Measurements from ENCODE around the gene MLC1. TPM values are rescaled to one million over a fixed set of nuclear protein-coding genes. Genes with fewer than 3 reads are reported as not detected.

MLC1 gene
- total and polyA plus RNA-seq, 4 donors = 0.65 to 2.6 (median 0.77) TPM

DNA sequence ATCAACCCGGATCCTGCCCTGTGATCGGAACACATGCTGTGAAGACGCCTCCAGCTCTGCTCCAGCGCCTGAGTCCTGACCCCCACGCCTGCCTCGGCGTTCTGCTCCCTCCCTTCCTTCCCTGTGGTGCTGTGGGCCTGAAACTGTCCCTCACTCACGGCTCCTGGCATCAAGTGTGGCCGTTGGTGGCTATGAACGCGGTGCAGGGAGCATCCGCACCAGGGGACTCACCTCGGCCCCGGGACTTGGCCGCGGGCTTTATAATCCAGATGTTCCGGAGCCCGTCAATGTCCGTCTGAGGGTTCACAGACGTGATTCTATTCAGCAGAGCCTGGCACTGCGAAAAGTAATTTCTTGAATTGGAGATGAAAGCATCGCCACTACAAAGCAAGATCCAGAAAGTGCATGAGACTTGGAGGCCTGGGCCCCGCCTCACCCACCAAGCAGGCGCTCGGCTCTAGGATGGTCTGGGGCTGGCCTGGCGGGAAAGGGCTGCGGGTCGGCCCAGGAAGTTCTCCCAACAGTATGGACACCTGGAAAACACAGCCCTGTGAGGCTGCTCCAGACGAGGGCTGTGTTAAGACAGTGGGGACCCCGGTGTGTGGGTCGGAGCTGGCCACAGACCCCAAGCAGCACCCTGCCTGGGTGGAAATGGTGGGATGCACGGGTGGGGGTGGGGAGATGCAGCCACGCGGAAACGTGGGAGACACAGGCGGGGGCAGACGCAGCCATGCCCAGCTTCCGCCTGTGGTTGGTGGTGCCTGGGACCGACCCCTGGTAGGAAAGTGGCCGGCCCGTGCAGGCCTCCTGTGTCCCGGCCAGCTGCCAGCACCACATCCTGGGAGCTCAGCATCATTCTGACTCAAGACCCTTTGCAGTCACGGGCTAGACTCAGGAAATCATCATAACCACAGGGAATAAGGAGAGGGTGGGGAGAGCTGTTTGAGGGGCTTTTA is 50.8 kb downstream of the MLC1 start:
- no peak overlapping the region for H3K4me3 ChIP-seq
- no peak for TF ChIP-seq CTCF (IDR thresholded peaks at IDR 0.05; ENCODE audit: control extremely low read depth, extremely low read depth)
- no peaks in the 10 kb centered on the region for H3K27me3 ChIP-seq (ENCODE audit: control insufficient read depth in 3 of 3, insufficient read depth in 3 of 3, low read length in 2 of 3)
- no peak overlapping the region for H3K9ac ChIP-seq (ENCODE audit: insufficient read depth in 1 of 2, low read length in 2 of 2)
- ATAC-seq (ENCODE audit: insufficient read depth, low FRiP score) (no peak), DNase-seq (no peak)
- no peaks in the 10 kb centered on the region for H3K36me3 ChIP-seq (ENCODE audit: control insufficient read depth in 4 of 4, insufficient read depth in 4 of 4, low read length in 4 of 4)
- no peak overlapping the region for H3K27ac ChIP-seq (ENCODE audit: low read depth in 1 of 2, low read length in 1 of 2)
- no peaks in the 10 kb centered on the region for H3K4me1 ChIP-seq (ENCODE audit: control insufficient read depth in 5 of 5, insufficient read depth in 5 of 5, low read length in 5 of 5)
- WGBS, 2 donors = 73 to 86% methylated on average over 43 of the region's 43 CpGs
- H3K9me3 ChIP-seq (ENCODE audit: control insufficient read depth in 4 of 4, insufficient read depth in 3 of 4, low read length in 3 of 4) = peaks cover 0 to 6% (median under 1%) of the 10 kb centered on the region in 4 donors

GRCh38 chr22:50032941-50033601 is 52.2 kb downstream of the MLC1 start:
- Histone ChIP-seq H3K4me1 (ENCODE audit: control insufficient read depth in 5 of 5, insufficient read depth in 5 of 5, low read length in 5 of 5) (no peaks in the 10 kb centered on the region), H3K9me3 (ENCODE audit: control insufficient read depth in 4 of 4, insufficient read depth in 3 of 4, low read length in 3 of 4) (peaks cover 0 to 6% (median 0%) of the 10 kb centered on the region in 4 donors), H3K27ac (ENCODE audit: low read depth in 1 of 2, low read length in 1 of 2) (no peak overlapping the region), H3K27me3 (ENCODE audit: control insufficient read depth in 3 of 3, insufficient read depth in 3 of 3, low read length in 2 of 3) (no peaks in the 10 kb centered on the region), H3K9ac (ENCODE audit: insufficient read depth in 1 of 2, low read length in 2 of 2) (no peak overlapping the region), H3K4me3 (no peak overlapping the region), H3K36me3 (ENCODE audit: control insufficient read depth in 4 of 4, insufficient read depth in 4 of 4, low read length in 4 of 4) (no peaks in the 10 kb centered on the region)
- 90 to 94% methylated on average over 23 of the region's 23 CpGs for WGBS, 2 donors
- DNase-seq (no peak), ATAC-seq (ENCODE audit: insufficient read depth, low FRiP score) (no peak)
- TF ChIP-seq CTCF (IDR thresholded peaks at IDR 0.05; ENCODE audit: control extremely low read depth, extremely low read depth) = no peak

DNA sequence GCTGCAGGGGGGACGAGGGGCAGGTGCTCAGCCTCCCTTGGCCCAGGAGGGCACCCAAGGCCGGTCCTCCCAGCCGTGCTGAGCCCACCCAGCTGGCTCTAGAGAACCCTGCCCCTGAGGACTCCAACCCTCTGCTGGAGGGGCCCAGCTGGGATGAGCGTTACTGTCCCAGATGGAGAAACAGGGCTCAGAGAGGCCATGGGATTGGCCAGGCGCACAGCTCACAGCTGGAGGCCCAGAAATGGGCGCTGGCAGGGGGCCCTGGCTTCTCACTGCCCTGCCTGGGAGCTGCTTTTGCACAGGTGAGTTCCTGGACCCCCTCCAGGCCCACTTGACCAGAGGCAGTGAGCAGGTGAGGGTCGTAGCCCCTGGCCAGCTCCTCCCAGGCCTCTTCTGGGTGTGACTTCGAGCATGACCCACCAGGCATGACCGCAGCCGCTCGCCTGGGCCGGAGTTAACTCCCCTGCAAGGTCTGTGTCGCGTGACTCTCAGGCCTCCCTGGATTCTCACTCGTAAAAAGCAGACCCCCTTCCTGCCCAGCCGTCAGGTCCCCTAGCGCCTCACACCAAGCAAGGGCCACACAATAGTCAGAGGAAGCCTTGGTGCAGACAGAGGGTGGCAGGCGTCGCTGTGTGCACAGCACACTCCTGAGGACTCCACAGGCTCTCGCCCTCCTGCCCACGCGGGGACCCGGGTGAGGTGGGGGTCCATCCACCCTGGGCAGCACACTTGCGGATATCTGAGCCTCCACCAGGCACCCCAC is 52.9 kb downstream of the MLC1 start:
- Histone ChIP-seq H3K9me3 (ENCODE audit: control insufficient read depth in 4 of 4, insufficient read depth in 3 of 4, low read length in 3 of 4) (peaks cover 0 to 6% (median 0%) of the 10 kb centered on the region in 4 donors), H3K36me3 (ENCODE audit: control insufficient read depth in 4 of 4, insufficient read depth in 4 of 4, low read length in 4 of 4) (no peaks in the 10 kb centered on the region), H3K9ac (ENCODE audit: insufficient read depth in 1 of 2, low read length in 2 of 2) (no peak overlapping the region), H3K27me3 (ENCODE audit: control insufficient read depth in 3 of 3, insufficient read depth in 3 of 3, low read length in 2 of 3) (no peaks in the 10 kb centered on the region), H3K4me3 (no peak overlapping the region), H3K4me1 (ENCODE audit: control insufficient read depth in 5 of 5, insufficient read depth in 5 of 5, low read length in 5 of 5) (no peaks in the 10 kb centered on the region), H3K27ac (ENCODE audit: low read depth in 1 of 2, low read length in 1 of 2) (no peak overlapping the region)
- no peak for DNase-seq
- WGBS, 2 donors = 86 to 90% methylated on average over 23 to 24 of the region's 24 CpGs
- no peak for TF ChIP-seq CTCF (IDR thresholded peaks at IDR 0.05; ENCODE audit: control extremely low read depth, extremely low read depth)
- ATAC-seq (ENCODE audit: insufficient read depth, low FRiP score) = no peak

All from lung (tissue), 12 donors.